GM13976 (cell line): ENCODE results near the gene PAGE4.

Experiments used
- DNase-seq: peaks from one replicate; pipeline ENCODE4 v3.0.0; 2012; ENCODE audit warnings: low spot score
- in situ Hi-C: fragments of 300-500 bp; cut with MboI; formaldehyde crosslinking; loops from one replicate; pipeline ENCODE4 v1.12.0; 2022; ENCODE audit warnings: low sequenced_read_pairs, mixed read lengths, inconsistent platforms; ENCODE audit not compliant: unreplicated experiment
- TF ChIP-seq, protein P1 (sequence below): IDR thresholded peaks from 2 replicates; pipeline ENCODE4 v1.5.1; 2012; ENCODE audit warnings: borderline replicate concordance, mild to moderate bottlenecking; ENCODE audit not compliant: insufficient read depth; ENCODE audit errors: extremely low read depth, missing control alignments, control extremely low read depth

PAGE4 gene

DNA sequence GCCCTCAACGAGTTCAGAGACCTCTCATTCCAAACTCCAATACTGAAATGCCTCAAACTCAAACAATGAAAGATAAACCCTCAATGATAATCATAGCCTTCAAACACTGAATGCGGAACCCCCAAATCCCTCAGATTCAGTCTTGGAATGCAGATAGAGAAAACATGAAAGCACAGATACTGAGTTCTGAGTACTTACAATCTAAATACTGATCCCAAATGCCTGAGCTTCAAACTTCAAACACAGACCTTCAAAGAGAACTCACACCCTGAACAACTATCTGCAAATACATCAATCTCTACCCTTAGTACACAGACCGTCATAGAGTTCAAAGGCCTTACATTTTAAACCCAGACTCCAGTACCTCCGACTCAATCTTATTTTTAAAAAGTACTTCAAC is 16.9 kb upstream of the PAGE4 start:
- TF ChIP-seq, protein P1, sequence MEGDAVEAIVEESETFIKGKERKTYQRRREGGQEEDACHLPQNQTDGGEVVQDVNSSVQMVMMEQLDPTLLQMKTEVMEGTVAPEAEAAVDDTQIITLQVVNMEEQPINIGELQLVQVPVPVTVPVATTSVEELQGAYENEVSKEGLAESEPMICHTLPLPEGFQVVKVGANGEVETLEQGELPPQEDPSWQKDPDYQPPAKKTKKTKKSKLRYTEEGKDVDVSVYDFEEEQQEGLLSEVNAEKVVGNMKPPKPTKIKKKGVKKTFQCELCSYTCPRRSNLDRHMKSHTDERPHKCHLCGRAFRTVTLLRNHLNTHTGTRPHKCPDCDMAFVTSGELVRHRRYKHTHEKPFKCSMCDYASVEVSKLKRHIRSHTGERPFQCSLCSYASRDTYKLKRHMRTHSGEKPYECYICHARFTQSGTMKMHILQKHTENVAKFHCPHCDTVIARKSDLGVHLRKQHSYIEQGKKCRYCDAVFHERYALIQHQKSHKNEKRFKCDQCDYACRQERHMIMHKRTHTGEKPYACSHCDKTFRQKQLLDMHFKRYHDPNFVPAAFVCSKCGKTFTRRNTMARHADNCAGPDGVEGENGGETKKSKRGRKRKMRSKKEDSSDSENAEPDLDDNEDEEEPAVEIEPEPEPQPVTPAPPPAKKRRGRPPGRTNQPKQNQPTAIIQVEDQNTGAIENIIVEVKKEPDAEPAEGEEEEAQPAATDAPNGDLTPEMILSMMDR = no peak
- DNase-seq = no peak
- in situ Hi-C loops = no loop called here

DNA sequence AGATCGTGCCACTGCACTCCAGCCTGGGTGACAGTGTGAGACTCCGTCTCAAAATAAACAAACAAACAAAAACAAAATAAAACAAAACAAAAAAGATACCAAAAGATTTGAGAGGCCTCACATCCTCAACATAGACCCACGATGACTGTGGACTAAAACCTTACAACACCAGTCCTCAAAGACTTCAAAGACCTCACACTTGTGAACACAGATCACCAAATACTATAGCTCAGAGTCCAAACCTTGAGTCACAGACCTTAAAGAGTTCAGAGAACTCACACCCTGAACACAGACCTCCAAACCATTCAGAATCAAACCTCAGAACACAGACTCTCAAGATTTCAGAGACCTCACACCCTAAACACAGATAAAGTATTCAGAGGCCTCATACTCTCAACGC is 12.7 kb upstream of the PAGE4 start:
- in situ Hi-C loops = no loop called here
- TF ChIP-seq, protein P1 = no peak
- DNase-seq = no peak

DNA sequence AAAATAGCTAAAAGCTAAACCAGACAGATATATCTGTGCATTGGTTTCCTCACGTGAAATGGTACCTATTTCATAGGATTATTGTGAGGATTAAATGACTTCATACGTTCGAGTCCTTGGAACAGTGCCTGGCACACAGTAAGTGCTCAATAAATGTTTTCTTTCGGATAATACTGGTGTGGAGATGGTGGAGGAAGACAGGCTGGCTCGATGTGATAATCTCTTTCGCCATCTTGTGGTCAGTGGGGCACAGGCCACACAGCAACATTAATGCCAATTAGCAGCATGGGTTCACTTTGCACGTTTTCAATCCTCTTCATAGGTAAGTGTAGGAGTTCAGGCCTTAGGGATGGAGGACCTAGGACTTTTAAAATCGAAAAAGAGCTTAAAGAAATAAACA is 9.3 kb downstream of the PAGE4 start:
- DNase-seq = peak; percentile 32
- TF ChIP-seq, protein P1 = peak; percentile 67
- in situ Hi-C loops = no loop called here

DNA sequence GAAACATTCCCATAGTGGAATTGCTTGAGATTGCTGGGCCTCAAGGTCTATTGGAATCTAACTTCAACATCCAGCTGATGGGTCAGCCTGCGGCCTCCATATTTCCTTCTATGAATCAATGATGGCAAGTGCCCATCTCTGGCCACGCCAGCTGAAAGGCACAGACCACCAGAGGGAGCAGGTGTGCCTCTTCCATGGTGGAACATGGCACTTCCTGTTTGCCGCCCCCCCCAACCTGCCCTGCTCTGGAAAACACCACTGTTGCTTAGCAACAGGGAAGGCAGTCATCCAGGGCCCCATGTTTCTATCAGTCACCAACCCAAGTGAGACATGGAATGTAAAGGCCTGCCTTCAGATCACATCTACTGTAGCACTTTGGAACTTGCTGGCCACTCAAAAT is 11.6 kb downstream of the PAGE4 start:
- TF ChIP-seq, protein P1 = peak; percentile 28
- DNase-seq = peak; percentile 32
- in situ Hi-C loops = no loop called here

DNA sequence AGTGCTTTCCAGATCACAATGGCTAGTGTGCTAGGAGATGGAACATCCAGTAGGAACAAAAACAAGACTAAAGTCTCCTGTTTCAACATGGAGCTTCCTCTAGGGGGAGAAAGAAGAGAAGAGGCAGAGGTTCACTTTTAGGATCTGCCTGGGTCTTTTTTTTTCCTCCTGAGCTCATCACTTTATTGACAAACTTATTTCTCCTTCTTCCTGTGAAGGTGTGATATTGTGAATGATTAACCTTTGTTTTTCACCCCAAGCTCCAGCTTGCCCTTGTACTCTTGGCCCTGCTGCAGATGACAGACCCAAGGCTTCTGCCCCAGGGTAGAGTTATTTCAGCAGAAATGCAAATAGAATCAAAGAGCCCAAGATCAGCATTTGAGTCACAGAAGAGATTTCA is 13.5 kb downstream of the PAGE4 start:
- no peak for DNase-seq
- in situ Hi-C loops = no loop called here
- TF ChIP-seq, protein P1 = no peak

DNA sequence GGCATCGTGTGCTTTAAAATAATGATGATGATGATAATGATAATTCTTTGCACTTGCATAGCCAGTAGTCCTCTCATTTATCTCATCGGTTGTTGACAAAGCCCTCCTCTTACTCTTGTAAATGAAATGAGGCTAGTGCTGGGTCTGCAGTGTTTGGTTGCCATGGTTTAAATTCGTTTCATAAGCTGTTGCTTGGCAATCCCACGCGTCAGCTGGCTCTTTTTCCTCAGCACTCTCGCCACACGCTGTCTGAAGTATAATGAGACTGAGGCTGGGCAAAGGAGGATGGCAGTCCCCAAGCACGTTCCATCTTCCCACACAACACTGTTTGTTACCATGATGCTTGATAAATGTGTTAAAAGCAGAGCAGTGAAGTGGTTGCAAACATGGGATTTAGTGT is 15.5 kb downstream of the PAGE4 start:
- TF ChIP-seq, protein P1 = no peak
- DNase-seq = no peak
- in situ Hi-C loops = no loop called here
